HepG2 (cell line): ENCODE measurements around the gene NUDCD3. TPM values are rescaled to one million over a fixed set of nuclear protein-coding genes. Genes with fewer than 3 reads are reported as not detected.

Experiments
- ATAC-seq: fragments of 200-7000 bp; cut with Tn5 transposase; 3 replicates; pipeline ENCODE4 v1.9.1; 2020; ENCODE audit warnings: mild to moderate bottlenecking, moderate library complexity
- BruUV-seq: library from RNA; stranded (reverse); fragments of 400-500 nt; replicated peaks from 2 replicates; lab custom pipeline; 2021; lab: Mats Ljungman, UMichigan
- CTCF ChIA-PET: fragments of 300-600 bp; formaldehyde crosslinking; extraction: SDS; loops from one replicate; lab custom pipeline; 2021; ENCODE audit warnings: low total read pairs, inconsistent platforms, low intra/inter-chr PET ratio; lab: Yijun Ruan, JAX
- POLR2A ChIA-PET: fragments of 350-600 bp; sonication (Branson Sonifier 250); formaldehyde crosslinking; loops from one replicate; lab custom pipeline; 2020; ENCODE audit warnings: antibody characterized with exemption, inconsistent platforms; lab: Yijun Ruan, JAX
- DNase-seq: peaks from one replicate; pipeline ENCODE4 v3.0.0-alpha.2; 2015; ENCODE audit warnings: low spot score
- FAIRE-seq: peaks from 3 replicates; lab custom pipeline; 2011; peaks lifted over from hg19 to GRCh38; lab: Jason Lieb, UNC
- H2AFZ ChIP-seq: one replicate; pipeline ENCODE4 v1.6.1; 2011; ENCODE audit warnings: low read length, inconsistent platforms
- H3K27ac ChIP-seq: fragments of 300-600 bp; 3 replicates; pipeline ENCODE4 v1.8.0; 2011; ENCODE audit warnings: mixed run types, mild to moderate bottlenecking, mixed read lengths, low read length, inconsistent platforms; ENCODE audit not compliant: insufficient read depth; ENCODE audit errors: extremely low read length
- H3K27me3 ChIP-seq, 2 experiments: fragments of 200-600 bp in 1 of 2; 2 replicates in 1 of 2; 3 replicates in 1 of 2; pipeline versions ENCODE4 v1.6.0 to v1.8.0; 2011; ENCODE audit warnings: low read length in 2 of 2, mild to moderate bottlenecking in 2 of 2, moderate library complexity in 2 of 2, inconsistent platforms in 1 of 2; ENCODE audit not compliant: insufficient read depth in 2 of 2, control insufficient read depth in 1 of 2
- H3K36me3 ChIP-seq, 2 experiments: fragments of 200-600 bp in 1 of 2; replicated peaks in 1 of 2; 2 replicates in 1 of 2; 3 replicates in 1 of 2; pipeline versions ENCODE4 v1.5.1 to v1.8.0; 2011; ENCODE audit warnings: low read length in 2 of 2, inconsistent platforms in 1 of 2; ENCODE audit not compliant: insufficient read depth in 2 of 2, control insufficient read depth in 1 of 2
- H3K4me1 ChIP-seq: 2 replicates; pipeline ENCODE4 v1.5.1; 2012; ENCODE audit warnings: low read length, inconsistent platforms; ENCODE audit not compliant: insufficient read depth
- H3K4me2 ChIP-seq: 2 replicates; pipeline ENCODE4 v1.6.0; 2011; ENCODE audit warnings: low read depth, low read length, inconsistent platforms
- H3K4me3 ChIP-seq, 3 experiments: fragments of 200-600 bp in 1 of 3; sonication (generic), shearing (Covaris generic) in 1 of 3; replicated peaks in 1 of 3; 2 replicates each; pipeline ENCODE4 v1.5.1; 2011 to 2016; ENCODE audit warnings: low read length in 3 of 3, inconsistent platforms in 2 of 3, low read depth in 2 of 3, mild to moderate bottlenecking in 2 of 3, control low read depth in 1 of 3, mixed read lengths in 1 of 3; ENCODE audit not compliant: insufficient read depth in 1 of 3
- H3K79me2 ChIP-seq: one replicate; pipeline ENCODE4 v1.6.1; 2011; ENCODE audit warnings: low read length, inconsistent platforms; ENCODE audit not compliant: insufficient read depth
- H3K9ac ChIP-seq: 2 replicates; pipeline ENCODE4 v1.6.0; 2011; ENCODE audit warnings: mild to moderate bottlenecking, low read depth, low read length, inconsistent platforms; ENCODE audit not compliant: insufficient read depth
- H3K9me3 ChIP-seq: 2 replicates; pipeline ENCODE4 v1.5.1; 2012; ENCODE audit warnings: mild to moderate bottlenecking, low read length
- H4K20me1 ChIP-seq: 2 replicates; pipeline ENCODE4 v1.6.0; 2011; ENCODE audit warnings: inconsistent platforms, mild to moderate bottlenecking, low read length, moderate library complexity; ENCODE audit not compliant: insufficient read depth
- ATF7-NPFF ChIP-seq: sonication (generic); formaldehyde crosslinking; IDR thresholded peaks from 2 replicates; pipeline ENCODE4 v1.8.1; 2023; ENCODE audit warnings: mild to moderate bottlenecking, low read depth, missing genetic modification reagents, moderate library complexity
- FOXK1 ChIP-seq: sonication (generic); formaldehyde crosslinking; IDR thresholded peaks from 2 replicates; pipeline ENCODE4 v1.4.0; 2020; ENCODE audit warnings: low read depth, missing genetic modification reagents, borderline replicate concordance
- MZF1 ChIP-seq: sonication (generic); formaldehyde crosslinking; IDR thresholded peaks from 2 replicates; pipeline ENCODE4 v1.8.1; 2023; ENCODE audit warnings: mild to moderate bottlenecking, missing genetic modification reagents, borderline replicate concordance
- PHF5A ChIP-seq: IDR thresholded peaks from one replicate; pipeline ENCODE4 v1.6.1; 2018; ENCODE audit warnings: low read depth, missing genetic modification reagents; ENCODE audit not compliant: unreplicated experiment
- ZNF567 ChIP-seq: sonication (generic); formaldehyde crosslinking; IDR thresholded peaks from 2 replicates; pipeline ENCODE4 v1.8.1; 2023; ENCODE audit warnings: mild to moderate bottlenecking, missing genetic modification reagents, borderline replicate concordance
- WGBS: methylation state at CpG from one replicate; pipeline ENCODE4 v1.1.6; 2017; ENCODE audit warnings: low lambda C conversion rate; 5-methylcytosine and 5-hydroxymethylcytosine counted together
- in situ Hi-C: cut with HindIII; loops from 2 replicates; pipeline ENCODE4 v1.10.0; 2017; ENCODE audit warnings: low pct_unique_long_range_greater_than_20kb; ENCODE audit not compliant: extremely low pct_ligation_motif_present
- intact Hi-C: fragments of 100-400 bp; cut with micrococcal nuclease; formaldehyde crosslinking; loops from one replicate; pipeline ENCODE4 v1.10.0; 2022; ENCODE audit not compliant: unreplicated experiment
- polyA plus RNA-seq, 8 experiments: library from polyadenylated mRNA; depleted of rRNA in 3 of 8; stranded (reverse) in 7 of 8; unstranded in 1 of 8; fragments of >200 nt; fragmentation: Illumina TruSeq in 4 of 8; extraction: Trizol in 4 of 8; gene quantifications; 2 replicates each; pipeline versions ENCODE4 v1.2.1 to v1.2.3, GENCODE V29; 2011 to 2016; ENCODE audit warnings: low read depth in 4 of 8, missing spikeins in 1 of 8, mixed read lengths in 1 of 8; ENCODE audit not compliant: insufficient read depth in 1 of 8
- total RNA-seq, 5 experiments: library from RNA; depleted of rRNA; stranded (reverse); fragments of >200 nt; fragmentation: Illumina TruSeq; extraction: Trizol; gene quantifications; 2 replicates each; pipeline ENCODE4 v1.2.3, GENCODE V29; 2016; ENCODE audit warnings: low read depth in 1 of 5
- TF ChIP-seq, protein P1 (sequence below): fragments of 450-650 bp; IDR thresholded peaks from 2 replicates; pipeline ENCODE4 v1.6.1; 2016

The NUDCD3 gene
- total and polyA plus RNA-seq, 2 of the 13 experiments (the other 11 are each of a cell fraction or from before 2014, with no cell fraction given): 20.8 to 49.9 TPM

- Histone ChIP-seq H2AFZ (no peak overlapping the region), H3K9ac (no peak overlapping the region), H3K4me3 (no peak overlapping the region), H3K27me3 (no peaks in the 10 kb centered on the region), H3K36me3 (peaks cover 12 to 39% of the 10 kb centered on the region in 2 experiments), H4K20me1 (no peaks in the 10 kb centered on the region), H3K79me2 (no peaks in the 10 kb centered on the region), H3K4me2 (no peak overlapping the region), H3K27ac (no peak overlapping the region), H3K4me1 (no peaks in the 10 kb centered on the region), H3K9me3 (no peaks in the 10 kb centered on the region)
- no TSS peak for BruUV-seq
- ATAC-seq: no peak
- in situ Hi-C loops (no loop called here), intact Hi-C loops (no loop called here)
- 97% methylated on average over 9 of the region's 15 CpGs for WGBS
- DNase-seq: no peak
- TF ChIP-seq, protein P1, sequence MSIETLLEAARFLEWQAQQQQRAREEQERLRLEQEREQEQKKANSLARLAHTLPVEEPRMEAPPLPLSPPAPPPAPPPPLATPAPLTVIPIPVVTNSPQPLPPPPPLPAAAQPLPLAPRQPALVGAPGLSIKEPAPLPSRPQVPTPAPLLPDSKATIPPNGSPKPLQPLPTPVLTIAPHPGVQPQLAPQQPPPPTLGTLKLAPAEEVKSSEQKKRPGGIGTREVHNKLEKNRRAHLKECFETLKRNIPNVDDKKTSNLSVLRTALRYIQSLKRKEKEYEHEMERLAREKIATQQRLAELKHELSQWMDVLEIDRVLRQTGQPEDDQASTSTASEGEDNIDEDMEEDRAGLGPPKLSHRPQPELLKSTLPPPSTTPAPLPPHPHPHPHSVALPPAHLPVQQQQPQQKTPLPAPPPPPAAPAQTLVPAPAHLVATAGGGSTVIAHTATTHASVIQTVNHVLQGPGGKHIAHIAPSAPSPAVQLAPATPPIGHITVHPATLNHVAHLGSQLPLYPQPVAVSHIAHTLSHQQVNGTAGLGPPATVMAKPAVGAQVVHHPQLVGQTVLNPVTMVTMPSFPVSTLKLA: peak; percentile 81
- TF ChIP-seq ZNF567: no peak
- FAIRE-seq: no peak
- ChIA-PET CTCF (no interaction called here), POLR2A (no interaction called here)
Measured at GRCh38 chr7:44521347-44522095, 31.1 kb upstream of the NUDCD3 start.

- no peaks in the 10 kb centered on the region for H3K27me3 ChIP-seq
- TF ChIP-seq FOXK1 (no peak), ATF7-NPFF (CRISPR knock-in tag) (no peak), MZF1 (CRISPR knock-in tag) (no peak), PHF5A (no peak)
- TF ChIP-seq, all 625 proteins: peak for 0
- ATAC-seq: no peak
Measured at GRCh38 chr7:44520574-44520973, 30.1 kb upstream of the NUDCD3 start.

More at GRCh38 chr7:44520574-44520973, 30.1 kb upstream of the NUDCD3 start:
- ChIA-PET CTCF (no interaction called here), POLR2A (no interaction called here)
- intact Hi-C loops (no loop called here), in situ Hi-C loops (no loop called here)
- WGBS: 95% methylated on average over 4 of the region's 5 CpGs
- H3K27ac ChIP-seq: no peak overlapping the region
- no peaks in the 10 kb centered on the region for H3K9me3 ChIP-seq
- BruUV-seq: no TSS peak
- H3K79me2 ChIP-seq: no peaks in the 10 kb centered on the region
- no peak overlapping the region for H3K4me3 ChIP-seq
- H3K4me1 ChIP-seq: no peaks in the 10 kb centered on the region
- no peaks in the 10 kb centered on the region for H4K20me1 ChIP-seq
- FAIRE-seq (no peak), DNase-seq (no peak)
- no peak overlapping the region for H3K9ac ChIP-seq
- H2AFZ ChIP-seq: no peak overlapping the region
- H3K36me3 ChIP-seq: peaks cover 14 to 47% of the 10 kb centered on the region in 2 experiments
- H3K4me2 ChIP-seq: no peak overlapping the region
